Measurements from ENCODE around the gene DAAM2. TPM values are rescaled to one million over a fixed set of nuclear protein-coding genes. Genes with fewer than 3 reads are reported as not detected.

Gene DAAM2
- total and polyA plus RNA-seq, 4 donors = 1.9 to 17.0 (median 4.4) TPM

GRCh38 chr6:39920157-39920556 is 128.0 kb downstream of the DAAM2 start:
- H3K9ac ChIP-seq (ENCODE audit: low read depth in 1 of 2, low read length in 2 of 2) = peak overlapping the region in 1 of 2 donors; percentile 43
- no peak overlapping the region for H3K4me3 ChIP-seq (ENCODE audit: low read depth in 1 of 3, low read length in 3 of 3)
- peaks cover 25 to 68% (median 56%) of the 10 kb centered on the region in 4 donors for H3K4me1 ChIP-seq (ENCODE audit: control insufficient read depth in 4 of 4, insufficient read depth in 4 of 4, low read length in 3 of 4)
- H3K9me3 ChIP-seq (ENCODE audit: control insufficient read depth in 4 of 4, low read length in 3 of 4) = no peaks in the 10 kb centered on the region
- peaks cover 0 to 8% (median 2%) of the 10 kb centered on the region in 4 donors for H3K36me3 ChIP-seq (ENCODE audit: control insufficient read depth in 4 of 4, insufficient read depth in 3 of 4, low read depth in 1 of 4, low read length in 3 of 4)
- no peak for DNase-seq (ENCODE audit: low spot score)
- 31% methylated on average over 3 of the region's 3 CpGs for WGBS
- no peaks in the 10 kb centered on the region for H3K27me3 ChIP-seq (ENCODE audit: control insufficient read depth in 4 of 4, insufficient read depth in 4 of 4, low read length in 3 of 4)
- TF ChIP-seq, protein P1, sequence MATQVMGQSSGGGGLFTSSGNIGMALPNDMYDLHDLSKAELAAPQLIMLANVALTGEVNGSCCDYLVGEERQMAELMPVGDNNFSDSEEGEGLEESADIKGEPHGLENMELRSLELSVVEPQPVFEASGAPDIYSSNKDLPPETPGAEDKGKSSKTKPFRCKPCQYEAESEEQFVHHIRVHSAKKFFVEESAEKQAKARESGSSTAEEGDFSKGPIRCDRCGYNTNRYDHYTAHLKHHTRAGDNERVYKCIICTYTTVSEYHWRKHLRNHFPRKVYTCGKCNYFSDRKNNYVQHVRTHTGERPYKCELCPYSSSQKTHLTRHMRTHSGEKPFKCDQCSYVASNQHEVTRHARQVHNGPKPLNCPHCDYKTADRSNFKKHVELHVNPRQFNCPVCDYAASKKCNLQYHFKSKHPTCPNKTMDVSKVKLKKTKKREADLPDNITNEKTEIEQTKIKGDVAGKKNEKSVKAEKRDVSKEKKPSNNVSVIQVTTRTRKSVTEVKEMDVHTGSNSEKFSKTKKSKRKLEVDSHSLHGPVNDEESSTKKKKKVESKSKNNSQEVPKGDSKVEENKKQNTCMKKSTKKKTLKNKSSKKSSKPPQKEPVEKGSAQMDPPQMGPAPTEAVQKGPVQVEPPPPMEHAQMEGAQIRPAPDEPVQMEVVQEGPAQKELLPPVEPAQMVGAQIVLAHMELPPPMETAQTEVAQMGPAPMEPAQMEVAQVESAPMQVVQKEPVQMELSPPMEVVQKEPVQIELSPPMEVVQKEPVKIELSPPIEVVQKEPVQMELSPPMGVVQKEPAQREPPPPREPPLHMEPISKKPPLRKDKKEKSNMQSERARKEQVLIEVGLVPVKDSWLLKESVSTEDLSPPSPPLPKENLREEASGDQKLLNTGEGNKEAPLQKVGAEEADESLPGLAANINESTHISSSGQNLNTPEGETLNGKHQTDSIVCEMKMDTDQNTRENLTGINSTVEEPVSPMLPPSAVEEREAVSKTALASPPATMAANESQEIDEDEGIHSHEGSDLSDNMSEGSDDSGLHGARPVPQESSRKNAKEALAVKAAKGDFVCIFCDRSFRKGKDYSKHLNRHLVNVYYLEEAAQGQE (IDR thresholded peaks at IDR 0.05) = no peak
- TF ChIP-seq FOXA1 (IDR thresholded peaks at IDR 0.05) (no peak), YY1 (IDR thresholded peaks at IDR 0.05) (peak; percentile 15), MAX (IDR thresholded peaks at IDR 0.05) (peak; percentile 38), EGR1 (IDR thresholded peaks at IDR 0.05; ENCODE audit: low read depth in 2 of 2) (no peak), TAF1 (conservative IDR thresholded peaks at IDR 0.05) (no peak), FOXA2 (IDR thresholded peaks at IDR 0.05) (peak; percentile 35), ATF3 (IDR thresholded peaks at IDR 0.05) (no peak), RAD21 (IDR thresholded peaks at IDR 0.05) (peak; percentile 24 to 40), GABPA (IDR thresholded peaks at IDR 0.05 in 1 of 2, conservative IDR thresholded peaks at IDR 0.05 in 1 of 2) (peak in 1 of 2 donors; percentile 11), JUND (IDR thresholded peaks at IDR 0.05) (peak in 1 of 2 donors; percentile 44), HNF4G (IDR thresholded peaks at IDR 0.05) (no peak), RXRA (IDR thresholded peaks at IDR 0.05) (peak; percentile 49 to 85), HNF4A (conservative IDR thresholded peaks at IDR 0.05) (peak; percentile 80 to 84), NR2F2 (IDR thresholded peaks at IDR 0.05) (no peak), ZBTB33 (IDR thresholded peaks at IDR 0.05) (no peak), SP1 (IDR thresholded peaks at IDR 0.05) (peak; percentile 43)
- TF ChIP-seq, protein P2, sequence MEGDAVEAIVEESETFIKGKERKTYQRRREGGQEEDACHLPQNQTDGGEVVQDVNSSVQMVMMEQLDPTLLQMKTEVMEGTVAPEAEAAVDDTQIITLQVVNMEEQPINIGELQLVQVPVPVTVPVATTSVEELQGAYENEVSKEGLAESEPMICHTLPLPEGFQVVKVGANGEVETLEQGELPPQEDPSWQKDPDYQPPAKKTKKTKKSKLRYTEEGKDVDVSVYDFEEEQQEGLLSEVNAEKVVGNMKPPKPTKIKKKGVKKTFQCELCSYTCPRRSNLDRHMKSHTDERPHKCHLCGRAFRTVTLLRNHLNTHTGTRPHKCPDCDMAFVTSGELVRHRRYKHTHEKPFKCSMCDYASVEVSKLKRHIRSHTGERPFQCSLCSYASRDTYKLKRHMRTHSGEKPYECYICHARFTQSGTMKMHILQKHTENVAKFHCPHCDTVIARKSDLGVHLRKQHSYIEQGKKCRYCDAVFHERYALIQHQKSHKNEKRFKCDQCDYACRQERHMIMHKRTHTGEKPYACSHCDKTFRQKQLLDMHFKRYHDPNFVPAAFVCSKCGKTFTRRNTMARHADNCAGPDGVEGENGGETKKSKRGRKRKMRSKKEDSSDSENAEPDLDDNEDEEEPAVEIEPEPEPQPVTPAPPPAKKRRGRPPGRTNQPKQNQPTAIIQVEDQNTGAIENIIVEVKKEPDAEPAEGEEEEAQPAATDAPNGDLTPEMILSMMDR (IDR thresholded peaks at IDR 0.05; ENCODE audit: low read depth, low read length, missing input control) = no peak
- peak overlapping the region; percentile 37 to 61 for H3K27ac ChIP-seq (ENCODE audit: low read depth in 1 of 2, low read length in 2 of 2)

All from liver (tissue), 9 donors.